Right lobe of liver (tissue), 6 donors: ENCODE measurements around the gene KRTAP7-1. TPM values are rescaled to one million over a fixed set of nuclear protein-coding genes. Genes with fewer than 3 reads are reported as not detected.

Source experiments
- ATAC-seq, 4 donors: fragments of 200-7000 bp; cut with Tn5 transposase; one replicate each; pipeline ENCODE4 v1.9.1; 2020; ENCODE audit warnings: mild to moderate bottlenecking in 4 of 4, moderate library complexity in 4 of 4
- DNase-seq, 3 donors: peaks; one replicate each; pipeline ENCODE4 v3.0.0-alpha.2; 2020
- H3K27ac ChIP-seq, 3 donors: fragments of 200-600 bp; one replicate each; pipeline ENCODE4 v1.8.0; 2022
- H3K27me3 ChIP-seq, 2 donors: fragments of 200-600 bp; one replicate each; pipeline ENCODE4 v1.8.0; 2022
- H3K36me3 ChIP-seq, 4 donors: fragments of 200-600 bp; sonication (generic) in 1 of 4; one replicate each; pipeline versions ENCODE4 v1.5.1 to v1.8.0; 2017 to 2022; ENCODE audit warnings: control low read depth in 1 of 4
- H3K4me1 ChIP-seq, 4 donors: fragments of 200-600 bp; sonication (generic) in 1 of 4; one replicate each; pipeline versions ENCODE4 v1.5.1 to v1.8.0; 2017 to 2022; ENCODE audit warnings: control low read depth in 1 of 4
- H3K4me3 ChIP-seq, 3 donors: fragments of 200-600 bp; one replicate each; pipeline ENCODE4 v1.8.0; 2022
- H3K9me3 ChIP-seq, 4 donors: fragments of 200-600 bp; sonication (generic) in 1 of 4; one replicate each; pipeline versions ENCODE4 v1.5.1 to v1.8.0; 2017 to 2022; ENCODE audit warnings: control low read depth in 1 of 4
- CTCF ChIP-seq, 4 donors: fragments of 200-600 bp in 3 of 4; fragments of 450-650 bp in 1 of 4; IDR thresholded peaks; one replicate each; pipeline versions ENCODE4 v1.5.1 to v1.8.0; 2016 to 2022; ENCODE audit warnings: antibody characterized with exemption in 4 of 4, mild to moderate bottlenecking in 2 of 4
- POLR2A ChIP-seq: fragments of 450-650 bp; IDR thresholded peaks from one replicate; pipeline ENCODE4 v1.6.1; 2017; ENCODE audit warnings: antibody characterized with exemption, mild to moderate bottlenecking
- WGBS: methylation state at CpG from one replicate; pipeline ENCODE4 v1.1.6; 2018; ENCODE audit warnings: low coverage, low lambda C conversion rate; ENCODE audit not compliant: insufficient coverage; ENCODE audit errors: missing lambda C conversion rate; 5-methylcytosine and 5-hydroxymethylcytosine counted together
- intact Hi-C, 2 donors: fragments of 100-400 bp; cut with DNase I; formaldehyde crosslinking; loops; one replicate each; pipeline versions ENCODE4 v1.11.2 to v1.14.1; 2022
- long read RNA-seq: library from polyadenylated mRNA; unstranded; transcript quantifications from one replicate; pipeline ENCODE4 v2.0.0, GENCODE V29; 2019
- total RNA-seq, 6 experiments: library from RNA; depleted of rRNA in 2 of 6; stranded (reverse); fragments of >200 nt in 2 of 6; fragmentation: NEBNext Ultra II Directional in 3 of 6; extraction: Animal tissue kit (Norgen Biotek cat#: 25700) in 3 of 6; gene quantifications; one replicate each; pipeline versions ENCODE4 v1.1.0 to v1.2.4, GENCODE V29; 2016 to 2023
- donor health status: DM: no; HTN: yes; CAD: no.
- donor health status: DM: no; HTN: no; CAD: no.
- donor health status: DM: no; HTN: no; CAD: no.
- donor health status: DM: no; HTN: yes; CAD: no.
- donor health status: DM: no; HTN: yes; CAD: no.

Gene KRTAP7-1
- not detected for total RNA-seq
- long read RNA-seq: 0 reads

GRCh38 chr21:30829659-30830058 is at the start of gene KRTAP7-1:
TSS of gene KRTAP7-1 (minus strand) at chr21:30829759. CDS start at chr21:30829698, 61 bp downstream.
- Histone ChIP-seq H3K4me3 (no peak within 1 kb of the TSS), H3K9me3 (no peaks in the 10 kb centered on the region), H3K27ac (no peak within 1 kb of the TSS), H3K27me3 (no peaks in the 10 kb centered on the region), H3K4me1 (no peaks in the 10 kb centered on the region), H3K36me3 (no peaks in the 10 kb centered on the region)
- ATAC-seq (no peak), DNase-seq (no peak)
- TF ChIP-seq POLR2A (no peak), CTCF (IDR thresholded peaks at IDR 0.05) (no peak)
- intact Hi-C loops: no loop called here
- 72% methylated on average over 3 of the region's 4 CpGs for WGBS

GRCh38 chr21:30874526-30874925 is 45.0 kb upstream of the KRTAP7-1 start:
- 59% methylated on average over 2 of the region's 2 CpGs for WGBS
- H3K4me3 ChIP-seq: no peak overlapping the region
- H3K27me3 ChIP-seq: no peaks in the 10 kb centered on the region
- ATAC-seq (no peak), DNase-seq (no peak)
- H3K9me3 ChIP-seq: no peaks in the 10 kb centered on the region
- no peak overlapping the region for H3K27ac ChIP-seq
- no peaks in the 10 kb centered on the region for H3K36me3 ChIP-seq
- intact Hi-C loops: no loop called here
- no peak for TF ChIP-seq POLR2A
- TF ChIP-seq CTCF (IDR thresholded peaks at IDR 0.05): no peak
- H3K4me1 ChIP-seq: no peaks in the 10 kb centered on the region

- H3K36me3 ChIP-seq: no peaks in the 10 kb centered on the region
- no peak overlapping the region for H3K27ac ChIP-seq
- no peak overlapping the region for H3K4me3 ChIP-seq
- no peak for DNase-seq
- TF ChIP-seq CTCF (IDR thresholded peaks at IDR 0.05): no peak
- TF ChIP-seq POLR2A: no peak
- no peaks in the 10 kb centered on the region for H3K4me1 ChIP-seq
- ATAC-seq: no peak
- WGBS: 55% methylated on average over 8 of the region's 9 CpGs
- intact Hi-C loops: no loop called here
- no peaks in the 10 kb centered on the region for H3K27me3 ChIP-seq
- no peaks in the 10 kb centered on the region for H3K9me3 ChIP-seq
These were observed 18.3 kb upstream of the KRTAP7-1 start for GRCh38 chr21:30847627-30848500.

GRCh38 chr21:30842990-30843389 is 13.4 kb upstream of the KRTAP7-1 start:
- Histone ChIP-seq H3K27me3 (no peaks in the 10 kb centered on the region), H3K27ac (no peak overlapping the region), H3K4me1 (no peaks in the 10 kb centered on the region), H3K9me3 (no peaks in the 10 kb centered on the region), H3K4me3 (no peak overlapping the region), H3K36me3 (no peaks in the 10 kb centered on the region)
- no peak for DNase-seq
- intact Hi-C loops: no loop called here
- TF ChIP-seq POLR2A (no peak), CTCF (IDR thresholded peaks at IDR 0.05) (no peak)
- ATAC-seq: no peak
